Right lobe of liver (tissue), 4 donors: ENCODE results near the gene GGTA1.

ENCODE experiments used
- CTCF ChIP-seq, 4 donors: fragments of 200-600 bp in 3 of 4; fragments of 450-650 bp in 1 of 4; IDR thresholded peaks; one replicate each; pipeline versions ENCODE4 v1.5.1 to v1.8.0; 2016 to 2022; ENCODE audit warnings: antibody characterized with exemption in 4 of 4, mild to moderate bottlenecking in 2 of 4
- POLR2A ChIP-seq: fragments of 450-650 bp; IDR thresholded peaks from one replicate; pipeline ENCODE4 v1.6.1; 2017; ENCODE audit warnings: antibody characterized with exemption, mild to moderate bottlenecking
- donor health status: DM: no; HTN: no; CAD: no.
- donor health status: DM: no; HTN: no; CAD: no.
- donor health status: DM: no; HTN: yes; CAD: no.

- no peak for TF ChIP-seq CTCF (IDR thresholded peaks at IDR 0.05)
- TF ChIP-seq POLR2A: no peak
Measured at GRCh38 chr9:121541256-121541655, 41.6 kb upstream of the GGTA1 start.
